HG03095 (cell line): ENCODE data around the gene SOWAHB.

Experiments used
- ATAC-seq: cut with Tn5 transposase; IDR thresholded peaks from one replicate; pipeline ENCODE4 v1.9.1; 2021; ENCODE audit warnings: moderate library complexity; ENCODE audit not compliant: unreplicated experiment

Gene SOWAHB

GRCh38 chr4:76854858-76855257 lies 43.1 kb downstream of the SOWAHB start:
- ATAC-seq = no peak

GRCh38 chr4:76851375-76851774 lies 46.6 kb downstream of the SOWAHB start:
- ATAC-seq = no peak

- ATAC-seq = no peak
Observed at GRCh38 chr4:76850010-76850441, 47.9 kb downstream of the SOWAHB start.
